IPS-18a (cell line): Measurements from ENCODE around the gene CCDC38.

Experiments used
- H3K27ac ChIP-seq: one replicate; pipeline ENCODE4 v1.5.1; 2013; ENCODE audit warnings: low read length
- H3K27me3 ChIP-seq: one replicate; pipeline ENCODE4 v1.6.1; 2013; ENCODE audit warnings: mild to moderate bottlenecking, low read length; ENCODE audit not compliant: control insufficient read depth, insufficient read depth
- H3K36me3 ChIP-seq: one replicate; pipeline ENCODE4 v1.6.1; 2013; ENCODE audit warnings: low read depth, low read length; ENCODE audit not compliant: control insufficient read depth
- H3K4me1 ChIP-seq: one replicate; pipeline ENCODE4 v1.6.1; 2013; ENCODE audit warnings: low read depth, low read length; ENCODE audit not compliant: control insufficient read depth
- H3K4me3 ChIP-seq: one replicate; pipeline ENCODE4 v1.5.1; 2013; ENCODE audit warnings: low read length
- H3K9ac ChIP-seq: one replicate; pipeline ENCODE4 v1.6.1; 2013; ENCODE audit warnings: mild to moderate bottlenecking, low read length, moderate library complexity
- H3K9me3 ChIP-seq: one replicate; pipeline ENCODE4 v1.6.1; 2013; ENCODE audit warnings: low read depth, low read length; ENCODE audit not compliant: control insufficient read depth

Gene CCDC38

DNA sequence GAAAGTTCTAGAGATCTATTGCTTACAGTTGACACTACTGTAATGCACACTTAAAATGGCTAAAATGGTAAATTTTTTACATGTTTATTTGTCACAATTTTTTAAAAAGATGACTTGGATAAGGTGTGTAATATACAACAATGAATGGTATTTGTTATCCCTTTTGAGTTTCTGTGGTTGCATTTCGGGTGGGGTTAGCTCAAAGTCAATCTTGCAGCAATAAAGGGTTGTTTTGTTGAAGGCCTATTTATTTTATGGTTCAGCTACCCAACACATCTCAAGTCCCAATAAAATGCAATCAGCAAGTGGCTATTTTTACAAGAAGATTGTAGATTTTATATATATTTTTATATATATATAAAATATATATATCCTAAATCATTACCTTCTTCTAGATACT is 61.5 kb downstream of the CCDC38 start:
- Histone ChIP-seq H3K27me3 (no peaks in the 10 kb centered on the region), H3K27ac (no peak overlapping the region), H3K36me3 (no peaks in the 10 kb centered on the region), H3K4me3 (no peak overlapping the region), H3K4me1 (no peaks in the 10 kb centered on the region), H3K9me3 (no peaks in the 10 kb centered on the region), H3K9ac (no peak overlapping the region)

DNA sequence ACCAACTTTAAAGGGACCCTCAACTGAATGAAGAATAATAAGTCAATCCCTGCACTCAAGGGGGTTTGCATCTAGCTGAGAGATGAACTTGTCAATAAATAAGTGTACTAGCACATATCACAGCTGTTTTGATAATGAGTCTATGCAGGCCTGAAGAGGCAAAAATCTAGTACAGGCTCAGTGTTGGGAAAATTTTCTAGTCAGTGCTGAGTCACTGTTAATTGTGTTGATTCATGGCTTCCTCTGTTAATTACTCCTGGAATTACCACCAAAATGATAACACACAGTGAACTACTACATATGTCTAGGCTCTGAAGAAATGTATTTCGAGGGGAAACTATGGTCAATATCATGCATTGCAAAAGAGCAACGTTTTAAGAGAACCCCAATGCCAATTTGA is 64.8 kb downstream of the CCDC38 start:
- no peak overlapping the region for H3K4me3 ChIP-seq

DNA sequence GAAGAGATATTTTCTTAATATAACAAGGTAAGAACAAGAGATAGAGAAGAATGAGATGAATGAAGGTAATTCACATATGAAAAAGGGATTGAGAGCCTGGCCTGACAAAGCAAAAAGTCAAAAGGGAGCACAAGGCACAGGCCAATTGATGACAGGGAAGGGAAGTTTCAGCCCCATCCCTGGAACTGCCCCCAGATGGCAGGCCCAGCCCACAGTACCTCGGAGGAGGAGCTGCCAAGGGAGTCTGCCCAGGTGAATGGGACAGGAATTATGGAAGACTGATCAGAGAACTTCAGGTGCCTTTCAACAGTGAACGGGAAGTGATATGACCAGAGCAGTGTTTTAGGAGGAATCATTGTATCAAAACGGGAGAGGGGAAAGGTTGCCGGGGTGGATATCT is 68.0 kb downstream of the CCDC38 start:
- H3K27ac ChIP-seq, result no peak overlapping the region
- no peak overlapping the region for H3K9ac ChIP-seq

More for the DNA sequence above, 64.8 kb downstream of the CCDC38 start:
- H3K27me3 ChIP-seq, result no peaks in the 10 kb centered on the region
- H3K9ac ChIP-seq, result no peak overlapping the region
- peaks cover 4% of the 10 kb centered on the region for H3K4me1 ChIP-seq
- H3K36me3 ChIP-seq, result no peaks in the 10 kb centered on the region
- no peaks in the 10 kb centered on the region for H3K9me3 ChIP-seq
- H3K27ac ChIP-seq, result no peak overlapping the region

DNA sequence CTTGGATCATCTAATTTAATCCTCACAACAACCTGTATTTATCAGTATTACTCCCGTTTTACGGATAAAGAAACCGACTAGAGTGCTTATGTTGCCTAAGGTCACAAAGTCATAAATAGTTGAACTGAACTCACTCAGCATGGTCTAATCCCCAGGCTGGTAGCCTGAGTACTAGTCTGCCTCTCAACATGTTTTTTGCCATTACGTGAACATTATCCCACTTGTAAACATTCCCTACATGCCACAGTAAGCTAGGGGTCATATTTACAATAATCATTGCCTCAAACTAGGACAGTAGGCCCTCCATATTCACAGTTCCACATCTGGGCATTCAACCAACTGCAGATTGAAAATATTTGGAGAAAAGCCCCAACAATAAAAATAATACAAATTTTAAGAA is 71.5 kb downstream of the CCDC38 start:
- Histone ChIP-seq H3K9me3 (no peaks in the 10 kb centered on the region), H3K27me3 (no peaks in the 10 kb centered on the region), H3K4me3 (no peak overlapping the region), H3K4me1 (peaks cover 4% of the 10 kb centered on the region), H3K27ac (no peak overlapping the region), H3K36me3 (peaks cover 31% of the 10 kb centered on the region), H3K9ac (no peak overlapping the region)

More for the DNA sequence above, 68.0 kb downstream of the CCDC38 start:
- H3K9me3 ChIP-seq, result no peaks in the 10 kb centered on the region
- peaks cover 4% of the 10 kb centered on the region for H3K36me3 ChIP-seq
- no peak overlapping the region for H3K4me3 ChIP-seq
- peaks cover 4% of the 10 kb centered on the region for H3K4me1 ChIP-seq
- no peaks in the 10 kb centered on the region for H3K27me3 ChIP-seq

- H3K27me3 ChIP-seq, result no peaks in the 10 kb centered on the region
- no peak overlapping the region for H3K9ac ChIP-seq
- no peaks in the 10 kb centered on the region for H3K4me1 ChIP-seq
- no peak overlapping the region for H3K4me3 ChIP-seq
- no peaks in the 10 kb centered on the region for H3K9me3 ChIP-seq
- H3K36me3 ChIP-seq, result peaks cover 67% of the 10 kb centered on the region
- H3K27ac ChIP-seq, result no peak overlapping the region
Observed at GRCh38 chr12:95863337-95863736, 79.1 kb downstream of the CCDC38 start.

DNA sequence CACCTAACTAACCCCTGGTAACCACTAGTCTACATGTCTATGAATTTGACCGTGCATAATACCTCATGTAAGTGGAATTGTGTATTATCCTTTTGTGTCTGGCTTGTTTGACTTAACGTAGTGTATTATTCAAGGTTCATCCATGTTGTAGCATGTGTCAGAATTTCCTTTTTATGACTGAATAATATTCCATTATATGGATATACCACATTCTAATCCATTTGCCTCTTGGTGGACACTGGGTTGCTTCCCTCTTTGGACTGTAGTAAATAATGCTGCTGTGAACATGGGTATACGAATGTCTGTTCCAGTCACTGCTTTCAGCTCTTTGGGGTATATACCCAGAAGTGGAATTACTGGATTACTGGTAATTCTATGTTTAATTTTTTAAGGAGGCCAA is 80.4 kb downstream of the CCDC38 start:
- Histone ChIP-seq H3K4me3 (no peak overlapping the region), H3K27me3 (no peaks in the 10 kb centered on the region), H3K9me3 (no peaks in the 10 kb centered on the region), H3K9ac (no peak overlapping the region), H3K27ac (no peak overlapping the region), H3K36me3 (peaks cover 59% of the 10 kb centered on the region), H3K4me1 (no peaks in the 10 kb centered on the region)

- no peaks in the 10 kb centered on the region for H3K4me1 ChIP-seq
- H3K9ac ChIP-seq, result peak overlapping the region; percentile 98
- no peaks in the 10 kb centered on the region for H3K27me3 ChIP-seq
- H3K9me3 ChIP-seq, result no peaks in the 10 kb centered on the region
- H3K4me3 ChIP-seq, result peak overlapping the region; percentile 75
- H3K27ac ChIP-seq, result no peak overlapping the region
- H3K36me3 ChIP-seq, result peaks cover 44% of the 10 kb centered on the region
Observed at GRCh38 chr12:95859947-95860850, 82.2 kb downstream of the CCDC38 start.

- H3K27ac ChIP-seq, result peak overlapping the region; percentile 92
- H3K4me1 ChIP-seq, result no peaks in the 10 kb centered on the region
- peak overlapping the region; percentile 75 for H3K4me3 ChIP-seq
- H3K27me3 ChIP-seq, result no peaks in the 10 kb centered on the region
- peaks cover 35% of the 10 kb centered on the region for H3K36me3 ChIP-seq
- no peaks in the 10 kb centered on the region for H3K9me3 ChIP-seq
- peak overlapping the region; percentile 98 for H3K9ac ChIP-seq
Observed at GRCh38 chr12:95859344-95859816, 83.0 kb downstream of the CCDC38 start.

DNA sequence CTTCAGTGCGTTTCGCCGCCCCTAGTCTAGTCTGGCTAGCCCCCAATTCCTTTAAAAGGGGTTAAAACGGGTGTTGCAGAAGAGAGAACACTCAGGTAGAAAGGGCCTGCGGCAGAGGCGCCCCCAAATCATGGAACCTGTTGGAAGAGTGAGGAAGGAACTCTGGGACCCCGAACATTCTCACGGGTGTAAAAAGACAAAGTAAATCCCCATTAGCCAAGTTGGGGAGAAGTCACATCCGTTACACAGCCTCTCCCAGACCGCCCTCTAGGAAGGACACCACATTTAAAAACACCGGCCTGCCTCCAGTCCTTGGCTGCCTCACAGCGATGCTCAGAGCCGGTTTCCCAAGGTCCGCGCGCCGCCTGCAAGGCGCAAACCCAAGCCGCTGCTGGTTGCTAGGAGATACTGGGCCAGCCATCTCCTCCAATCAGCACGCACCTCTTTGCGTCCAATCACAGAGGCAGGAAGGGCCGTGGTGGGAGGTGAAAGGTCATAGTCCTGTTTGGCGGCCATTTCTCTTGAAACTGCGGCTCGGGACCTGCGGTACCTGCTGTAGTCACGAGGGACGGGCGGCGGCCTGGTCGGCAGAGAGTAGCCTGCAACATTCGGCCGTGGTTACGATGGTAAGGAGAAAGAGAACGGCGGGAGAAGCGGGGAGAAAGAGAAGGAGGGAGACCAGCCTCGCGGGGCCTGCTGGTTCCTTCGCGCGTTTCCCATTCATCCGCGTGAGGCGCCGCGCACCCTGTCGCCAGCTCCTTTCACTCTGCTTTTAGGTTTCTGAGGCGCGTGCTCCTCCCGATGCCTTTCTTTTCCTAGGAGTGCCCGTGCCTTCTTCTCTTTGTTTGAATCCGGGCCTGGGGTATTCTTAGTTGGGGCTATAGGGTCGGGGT is 83.7 kb downstream of the CCDC38 start, which contains the start of gene SNRPF:
TSS of gene SNRPF (plus strand) at position 502 of the 893 bp plus-strand sequence. CDS start at position 624, 122 bp downstream.
- Histone ChIP-seq H3K4me3 (peak within 1 kb of the TSS; percentile 75), H3K9ac (peak within 1 kb of the TSS; percentile 98), H3K4me1 (no peaks in the 10 kb centered on the region), H3K27me3 (no peaks in the 10 kb centered on the region), H3K36me3 (peaks cover 28% of the 10 kb centered on the region), H3K9me3 (no peaks in the 10 kb centered on the region), H3K27ac (peak within 1 kb of the TSS; percentile 92)

GRCh38 chr12:95857799-95858198 is 84.6 kb downstream of the CCDC38 start:
- H3K36me3 ChIP-seq, result peaks cover 20% of the 10 kb centered on the region
- peak overlapping the region; percentile 75 for H3K4me3 ChIP-seq
- peak overlapping the region; percentile 98 for H3K9ac ChIP-seq
- no peaks in the 10 kb centered on the region for H3K27me3 ChIP-seq
- no peak overlapping the region for H3K27ac ChIP-seq
- no peaks in the 10 kb centered on the region for H3K4me1 ChIP-seq
- no peaks in the 10 kb centered on the region for H3K9me3 ChIP-seq

DNA sequence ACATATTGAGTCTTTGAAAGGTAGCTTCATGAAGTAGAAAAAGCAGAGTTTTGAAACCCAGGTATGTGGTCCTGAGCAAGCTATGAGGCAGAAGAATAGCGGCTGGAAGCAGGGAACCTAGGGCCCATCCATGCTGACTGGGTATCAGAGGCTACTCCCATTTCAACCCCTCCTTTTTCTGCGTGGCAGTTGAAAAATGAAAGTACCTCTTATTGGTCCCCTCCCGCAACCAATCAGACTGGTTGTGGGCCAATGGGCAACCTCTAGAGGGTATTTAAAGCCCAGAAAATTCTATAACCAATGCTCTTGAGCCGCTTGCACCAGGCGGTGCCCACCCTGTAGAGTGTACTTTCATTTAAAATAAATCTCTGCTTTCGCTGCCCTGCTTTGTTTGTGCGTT is 85.3 kb downstream of the CCDC38 start:
- Histone ChIP-seq H3K9ac (no peak overlapping the region), H3K9me3 (no peaks in the 10 kb centered on the region), H3K4me3 (peak overlapping the region; percentile 75)

More for the DNA sequence above, 85.3 kb downstream of the CCDC38 start:
- Histone ChIP-seq H3K27me3 (no peaks in the 10 kb centered on the region), H3K4me1 (no peaks in the 10 kb centered on the region), H3K36me3 (peaks cover 13% of the 10 kb centered on the region), H3K27ac (no peak overlapping the region)
